SK-N-MC (cell line): ENCODE results near the gene PARVB.

Source experiments
- EZH2 ChIP-seq: fragments of 200-600 bp; sonication (generic); IDR thresholded peaks from one replicate; pipeline ENCODE4 v1.6.1; 2017; ENCODE audit warnings: antibody characterized with exemption
- FOXP2 ChIP-seq: optimal IDR thresholded peaks from 2 replicates; pipeline ENCODE3; 2011; ENCODE audit warnings: mild to moderate bottlenecking, moderate library complexity; ENCODE audit not compliant: insufficient read depth; ENCODE audit errors: extremely low read length, control extremely low read depth
- POLR2AphosphoS5 ChIP-seq: IDR thresholded peaks from 2 replicates; pipeline ENCODE4 v1.6.1; 2012; ENCODE audit warnings: mild to moderate bottlenecking, low read depth, low read length, borderline replicate concordance

GRCh38 chr22:44181912-44182587 is 157.9 kb downstream of the PARVB start:
- TF ChIP-seq EZH2 (no peak), POLR2AphosphoS5 (no peak), FOXP2 (no peak)
